Fibroblast of mammary gland (primary cell): ENCODE results near the gene USP49.

Source experiments
- DNase-seq: peaks from one replicate; pipeline ENCODE4 v3.0.0-alpha.2; 2010; ENCODE audit warnings: low read depth
- H3K4me3 ChIP-seq: 2 replicates; pipeline ENCODE4 v1.5.1; 2011; ENCODE audit warnings: low read depth, mild to moderate bottlenecking, low read length, moderate library complexity; ENCODE audit not compliant: control insufficient read depth
- TF ChIP-seq, protein P1 (sequence below): conservative IDR thresholded peaks from 2 replicates; pipeline ENCODE4 v1.5.1; 2011; ENCODE audit warnings: low read depth, low read length, inconsistent platforms; ENCODE audit not compliant: control insufficient read depth, insufficient read depth

Gene USP49

DNA sequence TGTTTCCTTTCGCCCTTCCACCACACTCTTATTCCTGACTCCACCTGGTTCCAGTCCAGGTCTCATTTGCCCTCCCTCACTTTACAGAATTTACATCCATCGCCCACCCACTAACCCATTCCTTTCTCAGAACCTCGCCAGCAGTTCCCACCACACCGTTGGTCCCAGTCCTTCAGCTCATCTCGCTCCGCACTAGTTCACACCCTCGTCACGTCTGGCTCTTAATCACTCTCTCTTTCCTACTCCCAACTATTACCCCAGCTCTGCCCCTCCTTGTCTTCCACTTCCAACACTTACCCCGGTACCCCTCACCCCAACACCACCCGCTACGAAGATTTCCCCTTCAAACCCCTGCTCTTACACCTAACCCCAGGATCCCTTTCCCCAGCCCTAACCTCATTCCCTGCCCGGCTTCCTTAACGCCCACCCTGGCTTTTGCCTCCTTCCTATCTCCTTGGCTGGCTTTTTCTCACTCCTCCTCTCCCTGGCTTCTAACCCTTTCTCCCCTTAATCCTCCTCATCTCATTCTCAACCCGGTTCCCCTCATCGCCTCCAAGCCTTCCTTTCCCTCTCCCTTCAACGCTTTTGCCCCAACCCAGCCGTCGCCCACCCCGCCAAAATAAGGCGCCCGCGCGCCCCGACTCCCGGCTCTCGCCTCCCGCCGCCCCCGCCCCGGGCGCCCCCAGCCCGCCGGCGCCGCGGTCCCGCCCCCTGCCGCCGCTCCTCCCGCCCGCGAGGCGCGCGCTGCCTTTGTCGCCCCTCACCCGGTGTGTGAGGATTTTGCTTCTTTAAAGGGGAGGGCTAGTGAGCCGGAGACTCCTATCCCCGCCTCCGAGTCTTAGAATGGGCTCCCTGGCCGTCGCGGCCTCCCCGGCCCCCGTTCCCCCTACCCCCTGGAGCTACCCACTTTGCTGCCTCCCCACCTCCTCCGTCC lies 542 bp downstream of the USP49 start:
- TF ChIP-seq, protein P1, sequence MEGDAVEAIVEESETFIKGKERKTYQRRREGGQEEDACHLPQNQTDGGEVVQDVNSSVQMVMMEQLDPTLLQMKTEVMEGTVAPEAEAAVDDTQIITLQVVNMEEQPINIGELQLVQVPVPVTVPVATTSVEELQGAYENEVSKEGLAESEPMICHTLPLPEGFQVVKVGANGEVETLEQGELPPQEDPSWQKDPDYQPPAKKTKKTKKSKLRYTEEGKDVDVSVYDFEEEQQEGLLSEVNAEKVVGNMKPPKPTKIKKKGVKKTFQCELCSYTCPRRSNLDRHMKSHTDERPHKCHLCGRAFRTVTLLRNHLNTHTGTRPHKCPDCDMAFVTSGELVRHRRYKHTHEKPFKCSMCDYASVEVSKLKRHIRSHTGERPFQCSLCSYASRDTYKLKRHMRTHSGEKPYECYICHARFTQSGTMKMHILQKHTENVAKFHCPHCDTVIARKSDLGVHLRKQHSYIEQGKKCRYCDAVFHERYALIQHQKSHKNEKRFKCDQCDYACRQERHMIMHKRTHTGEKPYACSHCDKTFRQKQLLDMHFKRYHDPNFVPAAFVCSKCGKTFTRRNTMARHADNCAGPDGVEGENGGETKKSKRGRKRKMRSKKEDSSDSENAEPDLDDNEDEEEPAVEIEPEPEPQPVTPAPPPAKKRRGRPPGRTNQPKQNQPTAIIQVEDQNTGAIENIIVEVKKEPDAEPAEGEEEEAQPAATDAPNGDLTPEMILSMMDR, result no peak
- H3K4me3 ChIP-seq, result peak overlapping the region; percentile 84
- peak; percentile 10 for DNase-seq

DNA sequence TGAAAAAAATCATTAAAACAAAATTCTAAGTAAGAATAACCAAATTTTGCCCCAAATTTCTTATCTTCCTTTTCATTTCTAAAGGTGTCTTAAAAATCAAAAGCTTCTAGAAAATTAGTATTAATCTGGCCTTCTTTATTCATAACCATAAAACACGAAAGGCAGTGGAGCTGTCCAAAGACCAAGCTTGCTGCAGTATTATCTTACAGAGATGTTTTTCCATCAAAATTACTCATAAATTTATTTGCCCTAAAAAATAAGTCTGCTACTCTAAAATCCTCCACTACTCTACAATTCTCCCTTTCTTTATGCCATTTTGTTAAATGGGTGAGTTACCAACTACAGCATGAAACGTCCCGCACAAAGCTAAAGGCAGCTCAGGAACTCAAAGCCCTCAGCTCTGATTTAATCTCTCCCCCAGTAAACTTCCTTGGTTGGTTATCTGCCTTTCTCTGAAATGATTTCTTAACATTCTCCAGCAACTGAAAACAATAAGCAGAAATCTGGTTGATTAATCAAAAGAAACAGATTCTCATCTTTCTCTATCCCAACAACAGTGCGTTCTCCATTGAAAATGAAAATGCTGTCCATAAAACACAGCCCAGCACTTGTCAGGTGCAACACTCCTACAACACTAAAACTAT lies 2.1 kb downstream of the USP49 start:
- no peak for DNase-seq
- TF ChIP-seq, protein P1, result no peak
- H3K4me3 ChIP-seq, result no peak overlapping the region

DNA sequence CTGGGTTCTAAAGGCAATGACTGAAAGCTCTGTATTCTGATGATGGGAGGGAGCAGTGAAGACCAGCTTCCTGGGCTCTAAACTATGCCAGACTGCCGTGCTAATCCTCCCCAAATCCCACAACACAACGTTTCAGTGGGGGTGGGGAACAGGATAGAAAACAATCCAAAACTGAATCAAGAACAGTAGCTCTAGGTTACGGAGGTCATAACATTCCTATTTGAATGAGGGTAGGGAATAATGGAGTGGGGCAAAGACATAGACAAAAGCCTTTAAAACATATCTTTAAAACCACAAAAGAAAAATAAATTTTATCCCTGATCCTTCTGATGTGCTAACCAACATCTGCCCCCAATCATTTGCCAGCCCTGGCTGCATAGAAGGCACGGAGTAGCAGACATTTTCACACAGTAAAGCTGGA lies 7.8 kb downstream of the USP49 start:
- no peak for DNase-seq
- TF ChIP-seq, protein P1, result no peak
- H3K4me3 ChIP-seq, result no peak overlapping the region

DNA sequence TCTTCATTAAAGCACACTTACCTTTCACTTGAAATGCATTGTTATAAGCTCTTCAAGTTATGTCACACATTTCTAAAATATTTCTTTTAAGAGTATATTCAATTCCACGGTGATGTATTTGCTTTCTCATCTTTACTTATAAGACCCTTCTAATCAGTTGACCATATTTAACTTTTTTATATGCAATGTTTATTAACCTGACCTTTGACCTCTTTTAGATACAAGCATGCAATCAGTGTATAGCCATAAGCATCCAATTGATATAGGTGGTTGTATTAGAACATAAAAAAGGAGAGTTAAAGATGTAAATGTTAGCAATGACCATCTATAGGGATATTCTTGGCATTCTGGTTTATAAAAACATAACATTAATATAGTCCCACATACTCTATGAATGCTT lies 9.2 kb downstream of the USP49 start:
- DNase-seq, result no peak
- no peak overlapping the region for H3K4me3 ChIP-seq
- TF ChIP-seq, protein P1, result no peak

DNA sequence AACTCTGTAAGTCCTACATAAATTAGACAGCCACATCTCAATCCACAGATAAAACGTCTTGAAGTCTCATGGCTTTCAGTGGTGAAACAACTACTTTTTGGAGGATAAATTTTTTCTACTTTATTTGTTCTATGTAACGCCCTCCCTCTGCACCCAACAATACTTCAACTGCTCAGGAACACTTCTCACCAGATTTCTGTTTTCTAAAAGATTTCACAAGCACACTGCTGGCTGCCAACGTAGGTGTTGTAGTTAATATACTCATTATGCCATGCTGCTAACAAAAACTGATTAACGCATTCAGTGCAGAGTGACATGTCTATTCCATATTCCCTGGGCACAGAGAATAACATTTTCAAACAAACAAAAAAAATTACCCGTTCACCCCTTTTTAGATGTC lies 10.2 kb downstream of the USP49 start:
- no peak for DNase-seq
- TF ChIP-seq, protein P1, result no peak
- no peak overlapping the region for H3K4me3 ChIP-seq

DNA sequence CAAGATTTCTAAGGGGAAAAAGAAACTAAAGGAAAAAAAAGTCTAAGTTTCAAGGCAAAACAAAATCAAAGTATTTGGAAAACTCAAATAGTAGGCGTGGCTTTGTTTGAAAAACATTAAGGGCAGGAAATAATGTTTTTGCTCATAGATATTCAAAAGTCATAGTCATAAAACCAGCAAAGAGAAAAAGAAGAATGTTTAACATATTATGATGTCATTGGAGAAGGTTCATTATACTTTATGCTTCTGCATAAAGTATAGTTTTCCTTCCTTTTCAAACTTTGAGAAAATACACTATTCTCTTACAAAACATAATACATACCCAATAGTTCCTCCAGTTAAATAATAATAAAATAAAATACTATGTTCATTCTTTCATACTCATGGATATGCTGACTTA lies 13.7 kb downstream of the USP49 start:
- no peak for DNase-seq
- TF ChIP-seq, protein P1, result no peak
- H3K4me3 ChIP-seq, result no peak overlapping the region
